ENCODE data around the gene RAB44. TPM values are rescaled to one million over a fixed set of nuclear protein-coding genes. Genes with fewer than 3 reads are reported as not detected.
A peak's percentile ranks its signal among the peaks of the same experiment; 100 is the strongest.

RAB44 gene
- total RNA-seq, 1 donor from 2014 or later: not detected

GRCh38 chr6:36655085-36655724 is 42.4 kb upstream of the RAB44 start:
- H3K27me3 ChIP-seq (ENCODE audit: control insufficient read depth, insufficient read depth, low read length): no peaks in the 10 kb centered on the region
- no peaks in the 10 kb centered on the region for H3K36me3 ChIP-seq (ENCODE audit: control insufficient read depth, insufficient read depth, low read length)
- no peak for DNase-seq (ENCODE audit: low read depth)
- no peak for TF ChIP-seq CTCF (IDR thresholded peaks at IDR 0.05; ENCODE audit: insufficient read depth, low read length, poor library complexity, severe bottlenecking)
- no peak overlapping the region for H3K4me3 ChIP-seq (ENCODE audit: low read depth, low read length)

GRCh38 chr6:36656441-36656840 is 41.2 kb upstream of the RAB44 start:
- no peak for TF ChIP-seq CTCF (IDR thresholded peaks at IDR 0.05; ENCODE audit: insufficient read depth, low read length, poor library complexity, severe bottlenecking)
- H3K27me3 ChIP-seq (ENCODE audit: control insufficient read depth, insufficient read depth, low read length): peaks cover 2% of the 10 kb centered on the region
- no peak overlapping the region for H3K4me3 ChIP-seq (ENCODE audit: low read depth, low read length)
- no peaks in the 10 kb centered on the region for H3K36me3 ChIP-seq (ENCODE audit: control insufficient read depth, insufficient read depth, low read length)
- DNase-seq (ENCODE audit: low read depth): peak; percentile 90

- DNase-seq (ENCODE audit: low read depth): no peak
- TF ChIP-seq CTCF (IDR thresholded peaks at IDR 0.05; ENCODE audit: insufficient read depth, low read length, poor library complexity, severe bottlenecking): no peak
- H3K4me3 ChIP-seq (ENCODE audit: low read depth, low read length): no peak overlapping the region
- no peaks in the 10 kb centered on the region for H3K36me3 ChIP-seq (ENCODE audit: control insufficient read depth, insufficient read depth, low read length)
- H3K27me3 ChIP-seq (ENCODE audit: control insufficient read depth, insufficient read depth, low read length): peaks cover 2% of the 10 kb centered on the region
Measured at GRCh38 chr6:36657271-36657670, 40.4 kb upstream of the RAB44 start.

GRCh38 chr6:36657942-36658544 is 39.6 kb upstream of the RAB44 start:
- H3K36me3 ChIP-seq (ENCODE audit: control insufficient read depth, insufficient read depth, low read length): no peaks in the 10 kb centered on the region
- peak; percentile 97 for DNase-seq (ENCODE audit: low read depth)
- peaks cover 2% of the 10 kb centered on the region for H3K27me3 ChIP-seq (ENCODE audit: control insufficient read depth, insufficient read depth, low read length)
- no peak overlapping the region for H3K4me3 ChIP-seq (ENCODE audit: low read depth, low read length)
- TF ChIP-seq CTCF (IDR thresholded peaks at IDR 0.05; ENCODE audit: insufficient read depth, low read length, poor library complexity, severe bottlenecking): no peak

- no peak for TF ChIP-seq CTCF (IDR thresholded peaks at IDR 0.05; ENCODE audit: insufficient read depth, low read length, poor library complexity, severe bottlenecking)
- Histone ChIP-seq H3K27me3 (ENCODE audit: control insufficient read depth, insufficient read depth, low read length) (peaks cover 2% of the 10 kb centered on the region), H3K36me3 (ENCODE audit: control insufficient read depth, insufficient read depth, low read length) (no peaks in the 10 kb centered on the region), H3K4me3 (ENCODE audit: low read depth, low read length) (no peak overlapping the region)
- DNase-seq (ENCODE audit: low read depth): no peak
Measured at GRCh38 chr6:36659271-36659670, 38.4 kb upstream of the RAB44 start.
